Measurements from ENCODE around the gene STPG3. TPM values are rescaled to one million over a fixed set of nuclear protein-coding genes. Genes with fewer than 3 reads are reported as not detected.

STPG3 gene
- total and polyA plus RNA-seq, 2 of the 13 experiments (the other 11 are each of a cell fraction or from before 2014, with no cell fraction given): not detected

DNA sequence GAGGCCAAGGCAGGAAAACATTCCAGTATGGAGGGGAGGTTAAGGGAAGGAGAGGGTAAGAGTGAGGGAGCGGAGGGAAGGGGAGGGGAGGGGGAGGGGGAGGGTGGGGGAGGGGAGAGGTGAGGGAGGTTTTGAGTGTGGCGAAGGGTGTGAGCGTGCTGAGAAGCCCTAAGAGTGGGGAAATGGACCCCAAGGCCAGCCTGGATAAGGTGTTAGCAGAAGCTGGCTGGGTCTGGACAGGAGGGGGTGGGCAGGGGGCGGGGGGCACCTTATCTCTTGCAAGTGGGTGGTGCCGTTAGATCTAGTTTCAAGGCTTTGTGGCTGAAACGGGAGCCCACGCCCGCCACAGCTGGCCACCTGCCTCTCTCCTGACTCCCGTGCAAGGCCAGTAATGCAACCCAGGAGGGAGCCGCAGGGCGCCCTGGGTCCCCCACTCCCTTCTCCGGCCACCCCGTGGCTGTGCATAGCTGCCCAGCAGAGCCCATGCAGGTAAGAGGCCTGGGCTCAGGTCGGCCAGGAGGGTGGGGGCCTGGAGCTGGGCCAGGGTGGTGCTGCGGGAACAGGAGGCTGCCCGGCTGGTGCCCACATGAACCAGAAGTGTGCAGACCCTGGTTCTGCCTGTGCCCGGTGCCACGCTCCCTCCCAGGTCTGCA, 23.1 kb upstream of the STPG3 start:
- intact Hi-C loops (cut with micrococcal nuclease; ENCODE audit: unreplicated experiment) (loop anchor here (2.0 kb wide), 2 partner anchors 39 to 107 kb away; partner anchors contain the start of genes ANAPC2 and SSNA1), in situ Hi-C loops (cut with HindIII; ENCODE audit: extremely low pct_ligation_motif_present, low pct_unique_long_range_greater_than_20kb) (loop anchor here (5.0 kb wide), 2 partner anchors 41 to 116 kb away; partner anchors contain the start of genes ANAPC2, DPP7 and SSNA1)
- FAIRE-seq (no peak), ATAC-seq (no peak), DNase-seq (ENCODE audit: low spot score) (no peak)
- Histone ChIP-seq H3K27me3 (ENCODE audit: control insufficient read depth in 1 of 2, insufficient read depth in 2 of 2, low read length in 2 of 2) (no peaks in the 10 kb centered on the region; a peak in 1 of 5 replicates), H3K4me2 (ENCODE audit: low read depth, low read length) (peak overlapping the region; percentile 96), H3K4me1 (ENCODE audit: insufficient read depth, low read length) (peaks cover 79% of the 10 kb centered on the region), H3K4me3 (replicated peaks in 1 of 3; ENCODE audit: insufficient read depth in 1 of 3, low read depth in 2 of 3, low read length in 3 of 3) (peak overlapping the region in 2 of 3 experiments; percentile 62 to 72; a peak in 2 of 6 replicates), H3K79me2 (ENCODE audit: insufficient read depth, low read length) (no peaks in the 10 kb centered on the region), H3K9me3 (ENCODE audit: low read length) (no peaks in the 10 kb centered on the region), H4K20me1 (ENCODE audit: insufficient read depth, low read length) (no peaks in the 10 kb centered on the region), H3K9ac (ENCODE audit: insufficient read depth, low read depth, low read length) (no peak overlapping the region), H3K27ac (ENCODE audit: extremely low read length, insufficient read depth, low read length) (no peak overlapping the region), H2AFZ (ENCODE audit: low read length) (no peak overlapping the region), H3K36me3 (replicated peaks in 1 of 2; ENCODE audit: control insufficient read depth in 1 of 2, insufficient read depth in 2 of 2, low read length in 2 of 2) (no peaks in the 10 kb centered on the region)
- POLR2A ChIA-PET: interaction anchor here (0.9 to 13.4 kb wide), 10 partner anchors 10 to 110 kb away, joined by 3 to 225 read pairs (median 4); partner anchors contain the start of genes NDOR1, SSNA1, TMEM203 and TPRN
- 49% methylated on average over 4 of the region's 18 CpGs for WGBS (ENCODE audit: low lambda C conversion rate)
- CTCF ChIA-PET (ENCODE audit: low intra/inter-chr PET ratio, low total read pairs): interaction anchor here (0.7 to 1.5 kb wide), 5 partner anchors 9 to 65 kb away, joined by 3 to 16 read pairs (median 3); partner anchors contain the start of genes ANAPC2 and SSNA1
- BruUV-seq (replicated peaks): no TSS peak
- TF ChIP-seq ZNF777 (CRISPR knock-in tag; IDR thresholded peaks at IDR 0.05) (no peak), DR1 (CRISPR knock-in tag; IDR thresholded peaks at IDR 0.05) (no peak), HDAC1 (CRISPR knock-in tag; IDR thresholded peaks at IDR 0.05) (0 out of 2 replicates have a peak, but pooled peaks have one; percentile 7), MYNN (CRISPR knock-in tag; IDR thresholded peaks at IDR 0.05; ENCODE audit: low read depth) (no peak), DMTF1 (CRISPR knock-in tag; IDR thresholded peaks at IDR 0.05) (no peak), PATZ1 (CRISPR knock-in tag; IDR thresholded peaks at IDR 0.05) (no peak), ZNF709 (CRISPR knock-in tag; IDR thresholded peaks at IDR 0.05) (no peak), SRY (CRISPR knock-in tag; IDR thresholded peaks at IDR 0.05) (no peak), ZNF20 (CRISPR knock-in tag; IDR thresholded peaks at IDR 0.05) (no peak), ZNF619 (CRISPR knock-in tag; IDR thresholded peaks at IDR 0.05) (no peak), TFAP4 (IDR thresholded peaks at IDR 0.05; ENCODE audit: borderline replicate concordance, low read depth) (no peak), REL (CRISPR knock-in tag; conservative IDR thresholded peaks at IDR 0.05) (0 out of 2 replicates have a peak, but pooled peaks have one; percentile 10), ZZZ3 (CRISPR knock-in tag; IDR thresholded peaks at IDR 0.05; ENCODE audit: borderline replicate concordance) (no peak), HNRNPLL (IDR thresholded peaks at IDR 0.05; ENCODE audit: low read depth, low read length, poor library complexity, severe bottlenecking) (no peak), ELF1 (CRISPR knock-in tag; IDR thresholded peaks at IDR 0.05) (no peak)
- TF ChIP-seq, protein P1, sequence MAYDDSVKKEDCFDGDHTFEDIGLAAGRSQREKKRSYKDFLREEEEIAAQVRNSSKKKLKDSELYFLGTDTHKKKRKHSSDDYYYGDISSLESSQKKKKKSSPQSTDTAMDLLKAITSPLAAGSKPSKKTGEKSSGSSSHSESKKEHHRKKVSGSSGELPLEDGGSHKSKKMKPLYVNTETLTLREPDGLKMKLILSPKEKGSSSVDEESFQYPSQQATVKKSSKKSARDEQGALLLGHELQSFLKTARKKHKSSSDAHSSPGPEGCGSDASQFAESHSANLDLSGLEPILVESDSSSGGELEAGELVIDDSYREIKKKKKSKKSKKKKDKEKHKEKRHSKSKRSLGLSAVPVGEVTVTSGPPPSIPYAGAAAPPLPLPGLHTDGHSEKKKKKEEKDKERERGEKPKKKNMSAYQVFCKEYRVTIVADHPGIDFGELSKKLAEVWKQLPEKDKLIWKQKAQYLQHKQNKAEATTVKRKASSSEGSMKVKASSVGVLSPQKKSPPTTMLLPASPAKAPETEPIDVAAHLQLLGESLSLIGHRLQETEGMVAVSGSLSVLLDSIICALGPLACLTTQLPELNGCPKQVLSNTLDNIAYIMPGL (CRISPR knock-in tag; IDR thresholded peaks at IDR 0.05; ENCODE audit: borderline replicate concordance in 1 of 2, low read depth in 1 of 2): 0 out of 4 replicates have a peak, but pooled peaks of 1 of the 2 experiments have one; percentile 10

Measured in HepG2 (cell line).